SK-N-SH (cell line): ENCODE data around the gene MYOD1. TPM values are rescaled to one million over a fixed set of nuclear protein-coding genes. Genes with fewer than 3 reads are reported as not detected.

Experiments used
- CTCF ChIA-PET: fragments of 300-600, 350-600 bp; formaldehyde crosslinking; extraction: SDS; loops from one replicate; lab custom pipeline; 2021; lab: Yijun Ruan, JAX
- POLR2A ChIA-PET: fragments of 350-600 bp; sonication (Branson Sonifier 250); formaldehyde crosslinking; extraction: SDS; loops from one replicate; lab custom pipeline; 2020; ENCODE audit warnings: antibody characterized with exemption, inconsistent platforms; lab: Yijun Ruan, JAX
- DNase-seq: peaks from one replicate; pipeline ENCODE4 v3.0.0; 2012
- H2AFZ ChIP-seq: fragments of 200-600 bp; sonication (generic); 2 replicates; pipeline ENCODE4 v1.8.1; 2016; ENCODE audit warnings: antibody characterized with exemption, mild to moderate bottlenecking, low read depth
- H3F3A ChIP-seq: fragments of 200-600 bp; sonication (generic); replicated peaks from 2 replicates; pipeline ENCODE3; 2016; ENCODE audit warnings: antibody characterized with exemption, mild to moderate bottlenecking; ENCODE audit not compliant: insufficient read depth
- H3K27ac ChIP-seq, 2 experiments: fragments of 200-500 bp in 1 of 2; fragments of 200-600 bp in 1 of 2; sonication (Bioruptor generic) in 1 of 2; sonication (generic), shearing (Covaris generic) in 1 of 2; 2 replicates each; pipeline versions ENCODE4 v1.5.1 to v1.6.1; 2014 to 2016; ENCODE audit warnings: low read depth in 2 of 2, inconsistent platforms in 1 of 2, low read length in 1 of 2, mild to moderate bottlenecking in 1 of 2, mixed read lengths in 1 of 2
- H3K27me3 ChIP-seq: fragments of 200-600 bp; sonication (generic), shearing (Covaris generic); 2 replicates; pipeline ENCODE4 v1.6.1; 2016; ENCODE audit warnings: mixed run types; ENCODE audit not compliant: insufficient read depth
- H3K36me3 ChIP-seq, 2 experiments: fragments of 200-500 bp in 1 of 2; fragments of 200-600 bp in 1 of 2; sonication (Bioruptor generic) in 1 of 2; sonication (generic) in 1 of 2; replicated peaks in 1 of 2; 2 replicates each; pipeline versions ENCODE3 to v1.5.1; 2014 to 2016; ENCODE audit warnings: low read length in 1 of 2, mild to moderate bottlenecking in 1 of 2; ENCODE audit not compliant: insufficient read depth in 2 of 2, control insufficient read depth in 1 of 2
- H3K4me1 ChIP-seq, 2 experiments: fragments of 200-500 bp in 1 of 2; fragments of 200-600 bp in 1 of 2; sonication (Bioruptor generic) in 1 of 2; sonication (generic), shearing (Covaris generic) in 1 of 2; 2 replicates each; pipeline versions ENCODE4 v1.5.1 to v1.6.1; 2014 to 2016; ENCODE audit warnings: low read depth in 1 of 2, low read length in 1 of 2, mixed run types in 1 of 2; ENCODE audit not compliant: insufficient read depth in 2 of 2, control insufficient read depth in 1 of 2
- H3K4me2 ChIP-seq: fragments of 200-600 bp; sonication (generic), shearing (Covaris generic); 2 replicates; pipeline ENCODE4 v1.6.1; 2017; ENCODE audit warnings: mixed run types
- H3K4me3 ChIP-seq, 2 experiments: fragments of 200-500 bp in 1 of 2; fragments of 200-600 bp in 1 of 2; sonication (Bioruptor generic) in 1 of 2; sonication (generic), shearing (Covaris generic) in 1 of 2; 2 replicates each; pipeline versions ENCODE4 v1.5.1 to v1.8.1; 2014 to 2016; ENCODE audit warnings: low read depth in 2 of 2, inconsistent platforms in 1 of 2, low read length in 1 of 2, mild to moderate bottlenecking in 1 of 2, mixed read lengths in 1 of 2, moderate library complexity in 1 of 2
- H3K79me2 ChIP-seq: fragments of 200-600 bp; sonication (generic); 2 replicates; pipeline ENCODE4 v1.8.1; 2017; ENCODE audit warnings: mild to moderate bottlenecking; ENCODE audit not compliant: insufficient read depth
- H3K9ac ChIP-seq: fragments of 200-600 bp; sonication (generic); 2 replicates; pipeline ENCODE4 v1.6.1; 2017; ENCODE audit warnings: mixed run types
- H3K9me2 ChIP-seq: fragments of 200-600 bp; sonication (generic); 2 replicates; pipeline ENCODE4 v1.6.1; 2017; ENCODE audit warnings: mixed run types
- H3K9me3 ChIP-seq: fragments of 200-600 bp; sonication (generic); 2 replicates; pipeline ENCODE4 v1.6.1; 2017; ENCODE audit warnings: mixed run types, mild to moderate bottlenecking, moderate library complexity
- H4K20me1 ChIP-seq: fragments of 200-600 bp; sonication (generic); 2 replicates; pipeline ENCODE4 v1.6.1; 2017; ENCODE audit warnings: mild to moderate bottlenecking, mixed run types; ENCODE audit not compliant: insufficient read depth
- CTCF ChIP-seq: fragments of 200-600 bp; sonication (generic); IDR thresholded peaks from 2 replicates; pipeline ENCODE4 v1.6.1; 2017; ENCODE audit warnings: antibody characterized with exemption, mild to moderate bottlenecking, moderate library complexity
- EP300 ChIP-seq, 2 experiments: IDR thresholded peaks; 2 replicates each; pipeline versions ENCODE4 v1.4.0 to v1.6.1; 2012; ENCODE audit warnings: borderline replicate concordance in 1 of 2, low read depth in 1 of 2, low read length in 1 of 2
- FOSL2 ChIP-seq: IDR thresholded peaks from 2 replicates; pipeline ENCODE4 v1.4.0; 2012; ENCODE audit warnings: low read depth, mild to moderate bottlenecking, moderate library complexity, borderline replicate concordance
- FOXJ3 ChIP-seq: sonication (generic); formaldehyde crosslinking; IDR thresholded peaks from 2 replicates; pipeline ENCODE4 v1.5.1; 2020; ENCODE audit warnings: mild to moderate bottlenecking, missing genetic modification reagents
- GATA2 ChIP-seq: sonication (generic); formaldehyde crosslinking; IDR thresholded peaks from 2 replicates; pipeline ENCODE4 v1.5.0; 2020; ENCODE audit warnings: mild to moderate bottlenecking, missing genetic modification reagents
- JUND ChIP-seq: IDR thresholded peaks from 2 replicates; pipeline ENCODE4 v1.4.0; 2012
- MEF2A ChIP-seq: IDR thresholded peaks from 2 replicates; pipeline ENCODE4 v1.4.0; 2012; ENCODE audit warnings: low read depth, borderline replicate concordance
- RAD21 ChIP-seq: IDR thresholded peaks from 2 replicates; pipeline ENCODE4 v1.6.1; 2012; ENCODE audit warnings: mild to moderate bottlenecking, low read length
- RFX5 ChIP-seq: IDR thresholded peaks from 2 replicates; pipeline ENCODE4 v1.6.1; 2012; ENCODE audit warnings: mild to moderate bottlenecking, improper control_type of control experiment, low read length
- SMC3 ChIP-seq: IDR thresholded peaks from 2 replicates; pipeline ENCODE4 v1.6.1; 2012; ENCODE audit warnings: low read depth, low read length, improper control_type of control experiment
- TEAD4 ChIP-seq: IDR thresholded peaks from 2 replicates; pipeline ENCODE4 v1.4.0; 2012; ENCODE audit warnings: mild to moderate bottlenecking, borderline replicate concordance; ENCODE audit not compliant: insufficient read depth
- YY1 ChIP-seq: IDR thresholded peaks from 2 replicates; pipeline ENCODE4 v1.4.0; 2012; ENCODE audit warnings: low read depth, mild to moderate bottlenecking
- WGBS: methylation state at CpG from one replicate; pipeline ENCODE4 v1.1.6; 2017; ENCODE audit warnings: low lambda C conversion rate; 5-methylcytosine and 5-hydroxymethylcytosine counted together
- polyA plus RNA-seq, 3 experiments: library from polyadenylated mRNA; depleted of rRNA; stranded (reverse); fragments of >200 nt; gene quantifications; 2 replicates each; pipeline ENCODE4 v1.2.3, GENCODE V29; 2012

Gene MYOD1
- polyA plus RNA-seq, 1 of the 3 experiments (the other 2 are of a cell fraction) = not detected

GRCh38 chr11:17719938-17720795, 796 bp downstream of the MYOD1 start:
- peak; percentile 83 for DNase-seq
- WGBS = 3% methylated on average over 13 of the region's 85 CpGs
- no peaks in the 10 kb centered on the region for H3F3A ChIP-seq
- no peaks in the 10 kb centered on the region for H3K9me2 ChIP-seq
- H3K9me3 ChIP-seq = no peaks in the 10 kb centered on the region
- TF ChIP-seq SMC3 (peak; percentile 50), CTCF (peak; percentile 27; the same call in 1 of the 2 replicates), FOXJ3 (CRISPR knock-in tag) (no peak), RFX5 (no peak), EP300 (IDR thresholded peaks at IDR 0.05; ENCODE audit: borderline replicate concordance in 1 of 2, low read depth in 1 of 2, low read length in 1 of 2) (no peak), MEF2A (no peak), RAD21 (0 out of 2 replicates have a peak, but pooled peaks have one; percentile 24)
- TF ChIP-seq, all 33 proteins: peak for 3
- Histone ChIP-seq H3K36me3 (no peaks in the 10 kb centered on the region), H3K4me2 (no peak overlapping the region), H3K79me2 (no peaks in the 10 kb centered on the region), H3K4me1 (peaks cover 0 to 6% of the 10 kb centered on the region in 2 experiments; a peak in 1 of 4 replicates), H3K4me3 (no peak overlapping the region), H4K20me1 (no peaks in the 10 kb centered on the region), H3K9ac (no peak overlapping the region), H3K27me3 (peaks cover 54% of the 10 kb centered on the region), H3K27ac (no peak overlapping the region), H2AFZ (no peak overlapping the region)
- CTCF ChIA-PET = interaction anchor here (0.8 to 8.6 kb wide), 19 partner anchors 9 to 336 kb away, joined by 3 to 137 read pairs (median 6); partner anchors contain the start of gene KCNC1
- POLR2A ChIA-PET = interaction anchor here (0.9 kb wide), 1 partner anchor 11 kb away, joined by 3 read pairs; no protein-coding TSS in a partner anchor

- Histone ChIP-seq H3K36me3 (no peaks in the 10 kb centered on the region), H3K4me1 (peaks cover 0 to 6% of the 10 kb centered on the region in 2 experiments; a peak in 1 of 4 replicates), H3K27me3 (peaks cover 54% of the 10 kb centered on the region), H3K9ac (no peak overlapping the region), H3K4me3 (no peak overlapping the region; a peak in 1 of 4 replicates), H4K20me1 (no peaks in the 10 kb centered on the region), H3K79me2 (no peaks in the 10 kb centered on the region), H3K9me3 (no peaks in the 10 kb centered on the region), H3F3A (no peaks in the 10 kb centered on the region), H3K4me2 (no peak overlapping the region), H3K9me2 (no peaks in the 10 kb centered on the region), H3K27ac (no peak overlapping the region), H2AFZ (no peak overlapping the region)
- TF ChIP-seq YY1 (no peak), CTCF (no peak), FOSL2 (no peak), TEAD4 (no peak), JUND (no peak), GATA2 (no peak)
- POLR2A ChIA-PET = interaction anchor here (0.9 kb wide), 1 partner anchor 10 kb away, joined by 3 read pairs; no protein-coding TSS in a partner anchor
- WGBS = 0% methylated on average over 4 of the region's 24 CpGs
- DNase-seq = peak; percentile 65
- CTCF ChIA-PET = interaction anchor here (0.6 to 8.6 kb wide), 21 partner anchors 10 to 337 kb away, joined by 3 to 137 read pairs (median 5); partner anchors contain the start of gene KCNC1
Measured at GRCh38 chr11:17720796-17721171, 1.4 kb downstream of the MYOD1 start.
